HCT116 (cell line): ENCODE data around the gene RAD51D. TPM values are rescaled to one million over a fixed set of nuclear protein-coding genes. Genes with fewer than 3 reads are reported as not detected.

Experiments used
- ATAC-seq: fragments of 200-7000 bp; cut with Tn5 transposase; 2 replicates; pipeline ENCODE4 v1.9.1; 2020; ENCODE audit warnings: mild to moderate bottlenecking, moderate library complexity
- BruUV-seq: library from RNA; stranded (reverse); fragments of 400-500 nt; replicated peaks from 2 replicates; lab custom pipeline; 2021; lab: Mats Ljungman, UMichigan
- CTCF ChIA-PET: fragments of 300-600 bp; sonication (Branson Sonifier 250); formaldehyde crosslinking; loops from one replicate; lab custom pipeline; 2021; ENCODE audit warnings: antibody characterized with exemption; lab: Charles Lee
- POLR2A ChIA-PET: fragments of 300-600, 350-600 bp; sonication (Branson Sonifier 250); formaldehyde crosslinking; loops from one replicate; lab custom pipeline; 2021; ENCODE audit warnings: antibody characterized with exemption; lab: Charles Lee
- RAD21 ChIA-PET, 2 experiments: fragments of 300-600 bp; sonication (Branson Sonifier 250); formaldehyde crosslinking; loops; one replicate each; lab custom pipeline; 2023; ENCODE audit warnings: low total read pairs in 2 of 2; ENCODE audit not compliant: uncharacterized antibody in 2 of 2, unreplicated experiment in 2 of 2, low non-redundant PET in 1 of 2; lab: Charles Lee
- DNase-seq: peaks from one replicate; pipeline ENCODE4 v3.0.0-alpha.2; 2010; ENCODE audit warnings: low read depth, low spot score
- H2AFZ ChIP-seq: fragments of 200-600 bp; shearing (Covaris generic), sonication (generic); 2 replicates; pipeline ENCODE4 v1.6.1; 2017; ENCODE audit warnings: low read depth, mixed run types, mixed read lengths, antibody characterized with exemption, low read length; ENCODE audit not compliant: poor library complexity, severe bottlenecking
- H3K27ac ChIP-seq: 2 replicates; pipeline ENCODE4 v1.5.1; 2012; ENCODE audit warnings: low read depth, low read length
- H3K27me3 ChIP-seq: fragments of 200-600 bp; sonication (generic); 2 replicates; pipeline ENCODE4 v1.6.1; 2016; ENCODE audit warnings: mixed run types, low read length, mixed read lengths; ENCODE audit not compliant: insufficient read depth
- H3K36me3 ChIP-seq, 2 experiments: fragments of 200-500 bp in 1 of 2; fragments of 200-600 bp in 1 of 2; sonication (Bioruptor generic) in 1 of 2; sonication (generic) in 1 of 2; 2 replicates each; pipeline versions ENCODE4 v1.5.1 to v1.6.1; 2014 to 2016; ENCODE audit warnings: low read length in 2 of 2, inconsistent platforms in 1 of 2, mixed read lengths in 1 of 2, mixed run types in 1 of 2; ENCODE audit not compliant: insufficient read depth in 2 of 2, control insufficient read depth in 1 of 2
- H3K4me1 ChIP-seq, 2 experiments: fragments of 200-600 bp in 1 of 2; sonication (generic) in 1 of 2; 2 replicates each; pipeline versions ENCODE4 v1.5.1 to v1.6.1; 2012 to 2017; ENCODE audit warnings: low read length in 2 of 2, inconsistent platforms in 1 of 2, mild to moderate bottlenecking in 1 of 2, mixed read lengths in 1 of 2, mixed run types in 1 of 2, moderate library complexity in 1 of 2; ENCODE audit not compliant: insufficient read depth in 2 of 2, control insufficient read depth in 1 of 2
- H3K4me2 ChIP-seq: fragments of 200-600 bp; sonication (generic); 2 replicates; pipeline ENCODE4 v1.6.1; 2017; ENCODE audit warnings: mixed run types, low read length, mixed read lengths
- H3K4me3 ChIP-seq, 2 experiments: fragments of 200-600 bp in 1 of 2; sonication (generic) in 1 of 2; replicated peaks in 1 of 2; 2 replicates each; pipeline ENCODE4 v1.5.1; 2011 to 2016; ENCODE audit warnings: low read length in 2 of 2, control low read depth in 1 of 2, low read depth in 1 of 2, mild to moderate bottlenecking in 1 of 2, mixed read lengths in 1 of 2, mixed run types in 1 of 2
- H3K79me2 ChIP-seq: fragments of 200-600 bp; sonication (generic); 2 replicates; pipeline ENCODE4 v1.6.1; 2017; ENCODE audit warnings: mild to moderate bottlenecking, mixed run types, low read length, moderate library complexity, mixed read lengths; ENCODE audit not compliant: insufficient read depth
- H3K9ac ChIP-seq: fragments of 200-600 bp; sonication (generic); 2 replicates; pipeline ENCODE4 v1.6.1; 2016; ENCODE audit warnings: low read length, mixed read lengths
- H3K9me2 ChIP-seq: fragments of 200-600 bp; sonication (generic), shearing (Covaris generic); 2 replicates; pipeline ENCODE4 v1.6.1; 2017; ENCODE audit warnings: mixed run types, mild to moderate bottlenecking, moderate library complexity; ENCODE audit not compliant: insufficient read depth
- H3K9me3 ChIP-seq, 2 experiments: fragments of 200-500 bp in 1 of 2; fragments of 200-600 bp in 1 of 2; sonication (Bioruptor generic) in 1 of 2; sonication (generic) in 1 of 2; 2 replicates each; pipeline ENCODE4 v1.6.1; 2014 to 2017; ENCODE audit warnings: low read length in 2 of 2, mixed read lengths in 2 of 2, inconsistent platforms in 1 of 2, low read depth in 1 of 2, mild to moderate bottlenecking in 1 of 2, mixed run types in 1 of 2, moderate library complexity in 1 of 2; ENCODE audit not compliant: control insufficient read depth in 1 of 2, insufficient read depth in 1 of 2
- H4K20me1 ChIP-seq: fragments of 200-600 bp; sonication (generic), shearing (Covaris generic); 2 replicates; pipeline ENCODE4 v1.6.1; 2017; ENCODE audit warnings: mixed run types, mild to moderate bottlenecking, moderate library complexity; ENCODE audit not compliant: insufficient read depth
- CEBPB ChIP-seq: IDR thresholded peaks from 2 replicates; pipeline ENCODE4 v1.6.1; 2012; ENCODE audit warnings: low read depth
- CTCF ChIP-seq, 3 experiments: fragments of 200-600 bp in 1 of 3; sonication (generic) in 1 of 3; IDR thresholded peaks in 2 of 3; conservative IDR thresholded peaks in 1 of 3; 2 replicates each; pipeline ENCODE4 v1.5.1; 2012 to 2017; ENCODE audit warnings: low read depth in 2 of 3, low read length in 2 of 3, antibody characterized with exemption in 1 of 3, borderline replicate concordance in 1 of 3, control low read depth in 1 of 3, mild to moderate bottlenecking in 1 of 3, mixed read lengths in 1 of 3, mixed run types in 1 of 3, moderate library complexity in 1 of 3; ENCODE audit not compliant: insufficient read depth in 1 of 3
- EGR1 ChIP-seq: IDR thresholded peaks from 2 replicates; pipeline ENCODE4 v1.6.1; 2012; ENCODE audit warnings: low read depth
- EZH2 ChIP-seq: fragments of 200-600 bp; sonication (generic); IDR thresholded peaks from 2 replicates; pipeline ENCODE4 v1.6.1; 2017; ENCODE audit warnings: antibody characterized with exemption, mixed run types
- FOSL1 ChIP-seq: IDR thresholded peaks from 2 replicates; pipeline ENCODE4 v1.6.1; 2012; ENCODE audit warnings: low read depth
- JUND ChIP-seq: IDR thresholded peaks from 2 replicates; pipeline ENCODE4 v1.6.1; 2012
- MAX ChIP-seq: IDR thresholded peaks from 2 replicates; pipeline ENCODE4 v1.6.1; 2012
- POLR2A ChIP-seq: IDR thresholded peaks from 2 replicates; pipeline ENCODE4 v1.7.0; 2011; ENCODE audit warnings: borderline replicate concordance; ENCODE audit not compliant: insufficient read depth, insufficient read length; ENCODE audit errors: extremely low read depth
- POLR2AphosphoS5 ChIP-seq: IDR thresholded peaks from 2 replicates; pipeline ENCODE4 v1.6.1; 2011; ENCODE audit warnings: mild to moderate bottlenecking, low read depth, low read length, moderate library complexity
- RAD21 ChIP-seq: IDR thresholded peaks from 2 replicates; pipeline ENCODE4 v1.6.1; 2012; ENCODE audit warnings: low read depth, mild to moderate bottlenecking
- YY1 ChIP-seq: IDR thresholded peaks from 2 replicates; pipeline ENCODE4 v1.6.1; 2011; ENCODE audit warnings: low read length, low read depth, moderate library complexity, mild to moderate bottlenecking; ENCODE audit not compliant: insufficient replicate concordance; ENCODE audit errors: extremely low read depth
- ZFX ChIP-seq: fragments of 450-650 bp; IDR thresholded peaks from 2 replicates; pipeline ENCODE4 v1.6.1; 2017
- ZNF274 ChIP-seq: fragments of 200-500 bp; sonication (Bioruptor generic); IDR thresholded peaks from 2 replicates; pipeline ENCODE4 v1.6.1; 2014; ENCODE audit warnings: mild to moderate bottlenecking, low read depth, low read length, inconsistent platforms
- intact Hi-C: fragments of 100-400 bp; cut with micrococcal nuclease; formaldehyde crosslinking; loops from 2 replicates; pipeline ENCODE4 v1.10.0; 2022
- total RNA-seq: library from RNA; stranded (reverse); gene quantifications from one replicate; pipeline ENCODE4 v1.2.1, GENCODE V29; 2021; ENCODE audit not compliant: unreplicated experiment
- TF ChIP-seq, protein P1 (sequence below): IDR thresholded peaks from 2 replicates; pipeline ENCODE4 v1.6.1; 2011; ENCODE audit warnings: mild to moderate bottlenecking, low read length, moderate library complexity; ENCODE audit not compliant: insufficient replicate concordance; ENCODE audit errors: extremely low read depth

Gene RAD51D
- total RNA-seq, 1 experiment from 2014 or later = 12.9 TPM

GRCh38 chr17:35163886-35164285 lies 44.2 kb upstream of the RAD51D start:
- ATAC-seq (no peak), DNase-seq (no peak)
- Histone ChIP-seq H3K36me3 (no peaks in the 10 kb centered on the region), H2AFZ (no peak overlapping the region), H3K9ac (no peak overlapping the region), H4K20me1 (no peaks in the 10 kb centered on the region), H3K27ac (no peak overlapping the region), H3K4me1 (no peaks in the 10 kb centered on the region), H3K27me3 (0 out of 2 replicates have a peak, but pooled peaks cover 7% of the 10 kb centered on the region), H3K4me2 (no peak overlapping the region), H3K9me3 (no peaks in the 10 kb centered on the region), H3K9me2 (no peaks in the 10 kb centered on the region; the same call in 1 of the 2 replicates), H3K79me2 (no peaks in the 10 kb centered on the region), H3K4me3 (no peak overlapping the region)
- intact Hi-C loops = no loop called here
- TF ChIP-seq POLR2AphosphoS5 (no peak), FOSL1 (no peak), RAD21 (no peak), ZNF274 (no peak), CEBPB (no peak), YY1 (no peak), POLR2A (no peak), JUND (no peak)
- RAD21 ChIA-PET = no interaction called here
- no TSS peak for BruUV-seq
- CTCF ChIA-PET = no interaction called here
- POLR2A ChIA-PET = no interaction called here

DNA sequence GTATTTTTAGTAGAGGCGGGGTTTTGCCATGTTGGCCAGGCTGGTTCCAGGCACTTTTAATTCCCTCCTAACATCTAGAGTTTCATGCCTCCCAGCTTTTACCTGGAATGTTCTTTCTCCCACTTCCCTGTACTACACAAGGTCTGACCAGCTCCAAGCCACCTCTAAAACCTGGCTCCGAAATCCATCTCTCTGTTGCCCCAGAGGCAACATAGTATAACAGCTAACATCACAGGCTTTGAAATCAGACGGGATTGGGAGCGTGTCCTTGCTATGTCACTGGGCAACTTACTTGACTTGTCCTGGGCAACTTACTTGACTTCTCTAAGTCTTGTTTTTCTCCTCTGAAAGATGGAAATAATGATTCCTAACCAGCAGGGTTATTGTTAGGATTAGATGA lies 43.1 kb upstream of the RAD51D start:
- ATAC-seq = no peak

More for the DNA sequence above, 43.1 kb upstream of the RAD51D start:
- ChIA-PET RAD21 (no interaction called here), CTCF (no interaction called here), POLR2A (no interaction called here)
- H3K4me2 ChIP-seq = no peak overlapping the region
- no peak overlapping the region for H3K4me3 ChIP-seq
- no peak overlapping the region for H2AFZ ChIP-seq
- H3K9me3 ChIP-seq = no peaks in the 10 kb centered on the region
- H3K79me2 ChIP-seq = no peaks in the 10 kb centered on the region
- H4K20me1 ChIP-seq = no peaks in the 10 kb centered on the region
- H3K9ac ChIP-seq = no peak overlapping the region
- no TSS peak for BruUV-seq
- no peak for DNase-seq
- intact Hi-C loops = no loop called here
- no peak overlapping the region for H3K27ac ChIP-seq
- no peaks in the 10 kb centered on the region; the same call in 1 of the 2 replicates for H3K9me2 ChIP-seq
- TF ChIP-seq EGR1 = no peak
- no peak for TF ChIP-seq ZNF274
- TF ChIP-seq CTCF (IDR thresholded peaks at IDR 0.05 in 2 of 3, conservative IDR thresholded peaks at IDR 0.05 in 1 of 3; ENCODE audit: borderline replicate concordance in 1 of 3, insufficient read depth in 1 of 3, low read depth in 2 of 3, low read length in 2 of 3) = no peak
- no peak for TF ChIP-seq POLR2AphosphoS5
- no peak for TF ChIP-seq CEBPB
- no peak for TF ChIP-seq EZH2
- no peak for TF ChIP-seq MAX
- no peak for TF ChIP-seq JUND
- TF ChIP-seq ZFX = no peak
- TF ChIP-seq, protein P1, sequence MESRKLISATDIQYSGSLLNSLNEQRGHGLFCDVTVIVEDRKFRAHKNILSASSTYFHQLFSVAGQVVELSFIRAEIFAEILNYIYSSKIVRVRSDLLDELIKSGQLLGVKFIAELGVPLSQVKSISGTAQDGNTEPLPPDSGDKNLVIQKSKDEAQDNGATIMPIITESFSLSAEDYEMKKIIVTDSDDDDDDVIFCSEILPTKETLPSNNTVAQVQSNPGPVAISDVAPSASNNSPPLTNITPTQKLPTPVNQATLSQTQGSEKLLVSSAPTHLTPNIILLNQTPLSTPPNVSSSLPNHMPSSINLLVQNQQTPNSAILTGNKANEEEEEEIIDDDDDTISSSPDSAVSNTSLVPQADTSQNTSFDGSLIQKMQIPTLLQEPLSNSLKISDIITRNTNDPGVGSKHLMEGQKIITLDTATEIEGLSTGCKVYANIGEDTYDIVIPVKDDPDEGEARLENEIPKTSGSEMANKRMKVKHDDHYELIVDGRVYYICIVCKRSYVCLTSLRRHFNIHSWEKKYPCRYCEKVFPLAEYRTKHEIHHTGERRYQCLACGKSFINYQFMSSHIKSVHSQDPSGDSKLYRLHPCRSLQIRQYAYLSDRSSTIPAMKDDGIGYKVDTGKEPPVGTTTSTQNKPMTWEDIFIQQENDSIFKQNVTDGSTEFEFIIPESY = no peak
- H3K27me3 ChIP-seq = 0 out of 2 replicates have a peak, but pooled peaks cover 7% of the 10 kb centered on the region
- H3K4me1 ChIP-seq = no peaks in the 10 kb centered on the region
- no peaks in the 10 kb centered on the region for H3K36me3 ChIP-seq
